Loucy (cell line): ENCODE results near the gene CCDC60.

ENCODE experiments used
- H2AFZ ChIP-seq: fragments of 200-600 bp; sonication (generic); 2 replicates; pipeline ENCODE4 v1.6.0; 2016; ENCODE audit warnings: antibody characterized with exemption, mild to moderate bottlenecking, low read length, moderate library complexity
- H3F3A ChIP-seq: fragments of 200-600 bp; 2 replicates; pipeline ENCODE4 v1.6.0; 2016; ENCODE audit warnings: antibody characterized with exemption, low read depth, mild to moderate bottlenecking
- H3K27me3 ChIP-seq: fragments of 200-600 bp; sonication (generic); 2 replicates; pipeline ENCODE4 v1.6.1; 2014; ENCODE audit warnings: low read length, mild to moderate bottlenecking; ENCODE audit not compliant: insufficient read depth, poor library complexity, severe bottlenecking
- H3K36me3 ChIP-seq: fragments of 200-600 bp; sonication (generic); 2 replicates; pipeline ENCODE4 v1.6.1; 2016; ENCODE audit warnings: low read length; ENCODE audit not compliant: insufficient read depth
- H3K4me1 ChIP-seq: fragments of 200-600 bp; sonication (generic); 2 replicates; pipeline ENCODE4 v1.5.1; 2014; ENCODE audit warnings: low read length, mild to moderate bottlenecking; ENCODE audit not compliant: insufficient read depth, poor library complexity, severe bottlenecking
- H3K4me2 ChIP-seq: fragments of 200-600 bp; sonication (generic); 2 replicates; pipeline ENCODE4 v1.6.0; 2014; ENCODE audit warnings: antibody characterized with exemption, low read length, low read depth, mild to moderate bottlenecking; ENCODE audit not compliant: poor library complexity, severe bottlenecking
- H3K4me3 ChIP-seq: fragments of 200-600 bp; sonication (generic); 2 replicates; pipeline ENCODE4 v1.5.1; 2014; ENCODE audit warnings: low read length, mild to moderate bottlenecking, mixed read lengths; ENCODE audit not compliant: poor library complexity, severe bottlenecking
- H3K79me2 ChIP-seq: fragments of 200-600 bp; sonication (generic); 2 replicates; pipeline ENCODE4 v1.6.1; 2014; ENCODE audit warnings: low read length; ENCODE audit not compliant: insufficient read depth
- H3K9ac ChIP-seq: fragments of 200-600 bp; sonication (generic); 2 replicates; pipeline ENCODE4 v1.6.0; 2014; ENCODE audit warnings: mild to moderate bottlenecking, low read depth, low read length, moderate library complexity; ENCODE audit not compliant: poor library complexity, severe bottlenecking
- H3K9me2 ChIP-seq: fragments of 200-600 bp; sonication (generic); replicated peaks from 2 replicates; pipeline ENCODE4 v1.6.1; 2016; ENCODE audit warnings: low read depth, low read length, mixed read lengths
- H3K9me3 ChIP-seq: fragments of 200-600 bp; sonication (generic); 2 replicates; pipeline ENCODE4 v1.6.1; 2014; ENCODE audit warnings: mild to moderate bottlenecking, antibody characterized with exemption, low read length, low read depth; ENCODE audit not compliant: insufficient read depth
- H4K20me1 ChIP-seq: fragments of 200-600 bp; sonication (generic); 2 replicates; pipeline ENCODE4 v1.6.0; 2014; ENCODE audit warnings: antibody characterized with exemption, low read length, mild to moderate bottlenecking; ENCODE audit not compliant: insufficient read depth, poor library complexity, severe bottlenecking
- EZH2phosphoT487 ChIP-seq: fragments of 200-600 bp; IDR thresholded peaks from 2 replicates; pipeline ENCODE4 v1.6.1; 2018; ENCODE audit warnings: antibody characterized with exemption, mild to moderate bottlenecking, moderate library complexity, borderline replicate concordance
- TF ChIP-seq, protein P1 (sequence below): fragments of 200-600 bp; sonication (generic); conservative IDR thresholded peaks from 2 replicates; pipeline ENCODE4 v1.5.1; 2014; ENCODE audit warnings: mild to moderate bottlenecking, antibody characterized with exemption, low read length

The CCDC60 gene

DNA sequence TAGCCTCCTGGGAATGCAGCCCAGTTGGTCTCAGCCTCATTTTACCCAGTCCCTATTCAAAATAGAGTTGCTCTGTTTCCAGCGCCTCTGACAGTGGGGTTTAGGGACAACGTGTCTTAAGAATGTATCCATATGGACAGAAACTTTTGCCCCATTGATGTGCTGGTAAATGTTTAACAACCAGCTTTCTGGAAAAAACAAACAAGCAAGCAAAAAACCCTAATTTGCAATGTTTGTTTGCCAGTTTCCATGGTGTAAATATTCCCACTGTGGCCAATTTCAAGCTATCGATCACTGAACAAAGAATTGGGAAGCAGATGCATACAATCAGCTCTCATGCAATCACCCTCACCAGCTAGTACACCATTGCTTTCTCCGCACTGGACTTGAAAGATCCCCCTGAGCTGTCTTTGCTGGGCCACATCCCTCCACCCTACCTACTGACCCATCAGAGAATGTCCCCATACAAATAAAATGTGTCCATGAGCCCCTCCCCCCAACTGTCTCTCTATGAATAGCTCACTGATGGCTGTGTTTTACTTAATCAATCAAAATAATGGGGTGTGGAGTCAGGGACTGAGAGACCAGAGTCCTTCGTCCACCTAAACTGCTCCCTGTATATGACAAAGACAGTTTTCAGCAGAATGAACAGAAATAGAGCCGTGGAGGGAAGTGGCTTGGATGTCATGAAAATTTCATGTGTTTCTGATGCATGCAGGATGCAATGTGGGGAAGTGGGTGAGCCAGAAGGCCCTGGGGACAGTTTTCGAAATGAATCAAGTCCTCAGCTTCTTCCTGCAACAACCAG, 40.8 kb downstream of the CCDC60 start:
- H3F3A ChIP-seq: no peaks in the 10 kb centered on the region
- no peaks in the 10 kb centered on the region for H3K9me3 ChIP-seq
- no peaks in the 10 kb centered on the region for H3K27me3 ChIP-seq
- TF ChIP-seq EZH2phosphoT487: no peak
- TF ChIP-seq, protein P1, sequence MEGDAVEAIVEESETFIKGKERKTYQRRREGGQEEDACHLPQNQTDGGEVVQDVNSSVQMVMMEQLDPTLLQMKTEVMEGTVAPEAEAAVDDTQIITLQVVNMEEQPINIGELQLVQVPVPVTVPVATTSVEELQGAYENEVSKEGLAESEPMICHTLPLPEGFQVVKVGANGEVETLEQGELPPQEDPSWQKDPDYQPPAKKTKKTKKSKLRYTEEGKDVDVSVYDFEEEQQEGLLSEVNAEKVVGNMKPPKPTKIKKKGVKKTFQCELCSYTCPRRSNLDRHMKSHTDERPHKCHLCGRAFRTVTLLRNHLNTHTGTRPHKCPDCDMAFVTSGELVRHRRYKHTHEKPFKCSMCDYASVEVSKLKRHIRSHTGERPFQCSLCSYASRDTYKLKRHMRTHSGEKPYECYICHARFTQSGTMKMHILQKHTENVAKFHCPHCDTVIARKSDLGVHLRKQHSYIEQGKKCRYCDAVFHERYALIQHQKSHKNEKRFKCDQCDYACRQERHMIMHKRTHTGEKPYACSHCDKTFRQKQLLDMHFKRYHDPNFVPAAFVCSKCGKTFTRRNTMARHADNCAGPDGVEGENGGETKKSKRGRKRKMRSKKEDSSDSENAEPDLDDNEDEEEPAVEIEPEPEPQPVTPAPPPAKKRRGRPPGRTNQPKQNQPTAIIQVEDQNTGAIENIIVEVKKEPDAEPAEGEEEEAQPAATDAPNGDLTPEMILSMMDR: no peak
- no peaks in the 10 kb centered on the region for H3K79me2 ChIP-seq
- no peak overlapping the region for H3K9ac ChIP-seq
- no peaks in the 10 kb centered on the region for H3K36me3 ChIP-seq
- H4K20me1 ChIP-seq: no peaks in the 10 kb centered on the region
- no peaks in the 10 kb centered on the region for H3K4me1 ChIP-seq
- no peak overlapping the region for H3K4me2 ChIP-seq
- H3K4me3 ChIP-seq: no peak overlapping the region
- H2AFZ ChIP-seq: no peak overlapping the region
- no peaks in the 10 kb centered on the region for H3K9me2 ChIP-seq

DNA sequence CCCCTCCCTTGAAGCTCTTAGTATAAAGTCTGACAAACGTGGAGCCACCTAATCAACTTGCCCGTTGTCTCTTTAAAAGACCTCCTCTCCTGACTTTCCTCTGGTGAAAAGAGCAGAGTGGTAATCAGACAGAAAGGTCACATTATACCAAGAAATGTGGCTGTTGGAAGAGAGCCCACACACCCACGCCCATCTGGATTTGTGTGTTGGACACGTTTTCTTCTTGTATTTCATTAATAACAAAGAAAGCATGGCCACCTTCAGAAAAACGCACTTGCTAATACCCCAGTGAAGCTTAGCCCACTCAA, 41.3 kb downstream of the CCDC60 start:
- Histone ChIP-seq H3K9ac (no peak overlapping the region), H3F3A (no peaks in the 10 kb centered on the region), H3K4me1 (no peaks in the 10 kb centered on the region), H3K79me2 (no peaks in the 10 kb centered on the region), H3K9me3 (no peaks in the 10 kb centered on the region), H4K20me1 (no peaks in the 10 kb centered on the region), H3K27me3 (no peaks in the 10 kb centered on the region), H2AFZ (no peak overlapping the region), H3K36me3 (no peaks in the 10 kb centered on the region), H3K4me2 (no peak overlapping the region), H3K4me3 (no peak overlapping the region), H3K9me2 (no peaks in the 10 kb centered on the region)
- TF ChIP-seq, protein P1: no peak
- TF ChIP-seq EZH2phosphoT487: no peak

GRCh38 chr12:119378903-119379302, 44.4 kb downstream of the CCDC60 start:
- Histone ChIP-seq H3K9me2 (no peaks in the 10 kb centered on the region), H2AFZ (no peak overlapping the region), H3K79me2 (no peaks in the 10 kb centered on the region), H3K9ac (no peak overlapping the region), H3K4me3 (no peak overlapping the region), H3K4me2 (no peak overlapping the region), H3K27me3 (no peaks in the 10 kb centered on the region), H3K36me3 (no peaks in the 10 kb centered on the region), H3F3A (no peaks in the 10 kb centered on the region), H4K20me1 (no peaks in the 10 kb centered on the region), H3K4me1 (no peaks in the 10 kb centered on the region), H3K9me3 (no peaks in the 10 kb centered on the region)
- TF ChIP-seq EZH2phosphoT487: no peak
- TF ChIP-seq, protein P1: no peak
